ENCODE measurements around the gene NBPF15. TPM values are rescaled to one million over a fixed set of nuclear protein-coding genes. Genes with fewer than 3 reads are reported as not detected.
A peak's percentile ranks its signal among the peaks of the same experiment; 100 is the strongest.
"Not testable (repeated sequence)": the region's sequence is repeated elsewhere in the genome, so short reads cannot be mapped to it uniquely, and the experiment has no call there.

Gene NBPF15, protein sequence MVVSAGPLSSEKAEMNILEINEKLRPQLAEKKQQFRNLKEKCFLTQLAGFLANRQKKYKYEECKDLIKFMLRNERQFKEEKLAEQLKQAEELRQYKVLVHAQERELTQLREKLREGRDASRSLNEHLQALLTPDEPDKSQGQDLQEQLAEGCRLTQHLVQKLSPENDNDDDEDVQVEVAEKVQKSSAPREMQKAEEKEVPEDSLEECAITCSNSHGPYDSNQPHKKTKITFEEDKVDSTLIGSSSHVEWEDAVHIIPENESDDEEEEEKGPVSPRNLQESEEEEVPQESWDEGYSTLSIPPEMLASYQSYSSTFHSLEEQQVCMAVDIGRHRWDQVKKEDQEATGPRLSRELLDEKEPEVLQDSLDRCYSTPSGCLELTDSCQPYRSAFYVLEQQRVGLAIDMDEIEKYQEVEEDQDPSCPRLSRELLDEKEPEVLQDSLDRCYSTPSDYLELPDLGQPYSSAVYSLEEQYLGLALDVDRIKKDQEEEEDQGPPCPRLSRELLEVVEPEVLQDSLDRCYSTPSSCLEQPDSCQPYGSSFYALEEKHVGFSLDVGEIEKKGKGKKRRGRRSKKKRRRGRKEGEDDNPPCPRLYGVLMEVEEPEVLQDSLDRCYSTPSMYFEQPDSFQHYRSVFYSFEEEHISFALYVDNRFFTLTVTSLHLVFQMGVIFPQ
- 10 to 100 TPM; 34.1 to 64.2 TPM for total RNA-seq
- 10 to 100 TPM; 11.1 to 18.5 TPM for polyA plus RNA-seq
- long read RNA-seq, donor 1, full-length matches to known transcripts: 1 of 1 reads
- long read RNA-seq, donor 1, partial matches to known transcripts: 0 of 1 reads
- long read RNA-seq, donor 1, other reads (novel, unspliced or antisense): 0 of 1 reads
- long read RNA-seq, donor 2: 0 reads
- long read RNA-seq, donor 3: 0 reads
- long read RNA-seq, donor 4: 0 reads
- long read RNA-seq, donor 5, partial matches to known transcripts: 13 of 14 reads
- long read RNA-seq, donor 5, other reads (novel, unspliced or antisense): 0 of 14 reads

DNA sequence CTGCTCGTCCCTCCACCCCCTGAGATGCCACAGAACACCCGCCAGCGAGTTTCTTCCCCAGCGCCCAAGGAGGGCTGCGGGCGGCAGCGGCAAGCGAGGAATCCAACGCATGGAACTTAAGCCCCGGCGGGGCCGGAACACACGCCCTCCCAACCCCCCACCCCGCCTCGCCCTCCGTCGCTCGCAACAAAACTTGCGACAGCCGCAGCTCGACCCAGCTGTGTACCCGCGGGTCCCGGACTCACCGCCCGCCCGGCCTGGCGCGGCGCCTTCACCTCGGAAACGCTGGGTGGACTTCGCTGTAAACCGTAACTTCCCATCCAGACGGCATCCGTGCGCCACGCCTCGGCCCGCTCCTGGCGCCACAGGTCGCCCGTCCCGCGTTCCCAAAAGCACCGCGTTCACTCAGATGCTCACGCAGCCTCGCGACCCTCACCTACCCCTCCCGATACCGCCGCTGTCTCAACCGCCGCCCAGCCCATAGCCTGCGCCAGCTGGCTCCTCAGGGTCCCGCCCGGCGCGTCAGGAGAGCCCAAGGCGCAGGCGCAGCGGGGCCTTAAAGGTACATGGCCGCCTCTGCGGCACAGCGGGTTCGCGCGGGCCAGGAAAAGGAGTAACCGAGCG is at the start of gene NBPF15:
Gene NBPF15, minus strand, starts transcription at position 534 of the 624 bp plus-strand sequence. CDS start 21,666 bp downstream, outside the sequence.
- H3K27ac ChIP-seq (ENCODE audit: low read depth in 1 of 2, low read length in 1 of 2): peak within 1 kb of the TSS; percentile 50 to 75
- not testable (repeated sequence) for H3K9ac ChIP-seq (ENCODE audit: insufficient read depth in 1 of 2, low read length in 2 of 2)
- 1% methylated on average over 22 to 68 of the region's 71 CpGs for whole genome bisulfite sequencing, 2 donors

DNA sequence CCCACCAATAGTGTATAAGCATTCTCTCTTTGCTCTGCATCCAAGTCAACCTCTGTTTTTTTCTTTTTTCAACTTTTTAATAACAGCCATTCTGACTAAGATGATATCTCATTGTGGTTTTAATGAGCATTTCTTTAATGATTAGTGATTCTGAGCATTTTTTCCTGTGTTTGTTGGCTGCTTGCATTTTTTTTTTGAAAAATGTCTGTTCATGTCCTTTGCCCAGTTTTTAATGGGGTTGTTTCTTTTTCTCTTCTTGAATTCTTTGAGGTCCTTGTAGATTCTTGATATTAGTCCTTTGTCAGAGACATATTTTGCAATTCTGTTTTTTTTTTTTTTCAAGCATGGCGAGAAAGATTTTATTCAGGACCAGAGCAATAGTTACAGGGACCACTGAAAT is 35.0 kb upstream of the NBPF15 start:
- not testable (repeated sequence) for ATAC-seq (ENCODE audit: insufficient read depth, low FRiP score); DNase-seq; H3K27me3 ChIP-seq (ENCODE audit: control insufficient read depth in 3 of 3, insufficient read depth in 3 of 3, low read length in 2 of 3)

More for the DNA sequence above, at the start of gene NBPF15:
- not testable (repeated sequence) for H3K36me3 ChIP-seq (ENCODE audit: control insufficient read depth in 4 of 4, insufficient read depth in 4 of 4, low read length in 4 of 4); H3K27me3 ChIP-seq (ENCODE audit: control insufficient read depth in 3 of 3, insufficient read depth in 3 of 3, low read length in 2 of 3); H3K4me1 ChIP-seq (ENCODE audit: control insufficient read depth in 5 of 5, insufficient read depth in 5 of 5, low read length in 5 of 5); H3K9me3 ChIP-seq (ENCODE audit: control insufficient read depth in 4 of 4, insufficient read depth in 3 of 4, low read length in 3 of 4)
- H3K4me3 ChIP-seq: peak within 1 kb of the TSS; percentile 78
- peak; percentile 97 for ATAC-seq (ENCODE audit: insufficient read depth, low FRiP score)
- DNase-seq: peak; percentile 72 to 75 (median 74)

DNA sequence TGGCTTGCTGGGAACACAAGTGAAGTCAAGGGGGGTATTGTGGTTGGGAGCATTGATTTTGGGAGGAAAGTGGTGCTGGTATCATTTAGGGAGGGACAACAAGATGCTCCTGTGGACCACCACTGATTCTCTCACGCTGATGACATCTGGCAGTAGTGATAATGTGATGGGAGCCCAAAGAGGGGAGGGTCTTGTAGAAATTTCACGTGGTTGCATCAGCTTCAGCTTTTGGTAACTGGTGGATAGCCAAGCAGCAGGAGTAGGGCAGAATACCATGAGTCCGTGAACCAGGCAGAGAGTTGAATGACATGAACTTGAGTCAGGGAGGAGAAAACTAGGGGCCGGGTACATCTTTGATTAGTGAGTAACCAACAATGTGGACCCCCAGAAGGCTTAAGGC is 32.7 kb upstream of the NBPF15 start:
- H3K4me1 ChIP-seq (ENCODE audit: control insufficient read depth in 5 of 5, insufficient read depth in 5 of 5, low read length in 5 of 5); H3K9ac ChIP-seq (ENCODE audit: insufficient read depth in 1 of 2, low read length in 2 of 2); H3K4me3 ChIP-seq; ATAC-seq (ENCODE audit: insufficient read depth, low FRiP score); H3K36me3 ChIP-seq (ENCODE audit: control insufficient read depth in 4 of 4, insufficient read depth in 4 of 4, low read length in 4 of 4); H3K27me3 ChIP-seq (ENCODE audit: control insufficient read depth in 3 of 3, insufficient read depth in 3 of 3, low read length in 2 of 3); H3K27ac ChIP-seq (ENCODE audit: low read depth in 1 of 2, low read length in 1 of 2); DNase-seq; H3K9me3 ChIP-seq (ENCODE audit: control insufficient read depth in 4 of 4, insufficient read depth in 3 of 4, low read length in 3 of 4): not testable (repeated sequence)
- WGBS, 2 donors: 65 to 80% methylated on average over 3 to 4 of the region's 4 CpGs

More for the DNA sequence above, 35.0 kb upstream of the NBPF15 start:
- not testable (repeated sequence) for H3K9ac ChIP-seq (ENCODE audit: insufficient read depth in 1 of 2, low read length in 2 of 2); H3K4me1 ChIP-seq (ENCODE audit: control insufficient read depth in 5 of 5, insufficient read depth in 5 of 5, low read length in 5 of 5); H3K36me3 ChIP-seq (ENCODE audit: control insufficient read depth in 4 of 4, insufficient read depth in 4 of 4, low read length in 4 of 4); H3K27ac ChIP-seq (ENCODE audit: low read depth in 1 of 2, low read length in 1 of 2); H3K9me3 ChIP-seq (ENCODE audit: control insufficient read depth in 4 of 4, insufficient read depth in 3 of 4, low read length in 3 of 4); H3K4me3 ChIP-seq
- WGBS, 2 donors: 97 to 100% methylated on average over 1 of the region's 1 CpG

DNA sequence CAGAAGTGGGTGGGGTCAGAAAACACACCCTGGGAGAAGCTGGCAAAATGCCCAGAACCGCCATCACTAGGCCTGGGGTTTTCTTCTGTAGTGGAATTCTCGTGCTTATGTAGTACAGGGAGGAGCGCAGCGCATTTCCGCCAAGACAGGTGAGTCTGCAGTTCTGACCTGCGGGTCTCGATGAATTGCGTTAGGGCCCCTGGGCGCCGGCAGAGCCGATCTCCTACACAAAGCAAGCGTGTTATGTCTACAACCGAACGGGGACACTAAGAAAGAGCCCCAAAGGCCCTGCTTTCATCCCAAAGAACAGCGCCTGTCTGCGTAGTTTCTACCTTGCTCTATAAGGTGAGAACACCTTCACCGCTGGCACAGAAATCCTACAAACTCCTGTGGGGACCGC is 28.9 kb upstream of the NBPF15 start:
- not testable (repeated sequence) for H3K27me3 ChIP-seq (ENCODE audit: control insufficient read depth in 3 of 3, insufficient read depth in 3 of 3, low read length in 2 of 3); H3K36me3 ChIP-seq (ENCODE audit: control insufficient read depth in 4 of 4, insufficient read depth in 4 of 4, low read length in 4 of 4); H3K4me1 ChIP-seq (ENCODE audit: control insufficient read depth in 5 of 5, insufficient read depth in 5 of 5, low read length in 5 of 5); H3K27ac ChIP-seq (ENCODE audit: low read depth in 1 of 2, low read length in 1 of 2); ATAC-seq (ENCODE audit: insufficient read depth, low FRiP score); H3K9me3 ChIP-seq (ENCODE audit: control insufficient read depth in 4 of 4, insufficient read depth in 3 of 4, low read length in 3 of 4); H3K9ac ChIP-seq (ENCODE audit: insufficient read depth in 1 of 2, low read length in 2 of 2); H3K4me3 ChIP-seq
- WGBS, 2 donors: 16 to 27% methylated on average over 15 to 16 of the region's 18 CpGs
- peak in 1 of 3 donors; percentile 4 for DNase-seq

DNA sequence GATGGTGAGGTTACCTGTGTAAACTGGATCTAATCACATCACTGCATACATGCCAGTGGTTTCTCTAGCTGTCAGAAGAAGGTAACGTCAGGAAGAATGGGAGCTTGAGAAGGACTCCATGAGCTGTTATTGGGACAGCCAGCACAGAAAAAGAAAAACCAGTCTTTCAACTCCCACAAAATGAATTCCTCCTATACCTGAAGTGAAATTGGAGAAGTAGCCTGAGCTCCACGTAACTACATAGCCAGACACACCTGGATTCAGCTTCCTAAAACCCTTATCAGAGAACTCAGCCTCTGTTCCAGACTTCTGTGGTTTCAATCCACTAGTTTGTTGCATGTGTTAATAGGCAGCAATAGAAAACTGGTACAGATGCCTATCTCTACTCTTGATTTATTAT is 25.5 kb upstream of the NBPF15 start:
- not testable (repeated sequence) for H3K9me3 ChIP-seq (ENCODE audit: control insufficient read depth in 4 of 4, insufficient read depth in 3 of 4, low read length in 3 of 4); H3K4me1 ChIP-seq (ENCODE audit: control insufficient read depth in 5 of 5, insufficient read depth in 5 of 5, low read length in 5 of 5); H3K27me3 ChIP-seq (ENCODE audit: control insufficient read depth in 3 of 3, insufficient read depth in 3 of 3, low read length in 2 of 3); H3K4me3 ChIP-seq; H3K27ac ChIP-seq (ENCODE audit: low read depth in 1 of 2, low read length in 1 of 2); H3K36me3 ChIP-seq (ENCODE audit: control insufficient read depth in 4 of 4, insufficient read depth in 4 of 4, low read length in 4 of 4); H3K9ac ChIP-seq (ENCODE audit: insufficient read depth in 1 of 2, low read length in 2 of 2); ATAC-seq (ENCODE audit: insufficient read depth, low FRiP score)
- 27 to 50% methylated on average over 1 to 2 of the region's 2 CpGs for WGBS, 2 donors
- DNase-seq: peak in 2 of 3 donors; percentile 31 to 73

DNA sequence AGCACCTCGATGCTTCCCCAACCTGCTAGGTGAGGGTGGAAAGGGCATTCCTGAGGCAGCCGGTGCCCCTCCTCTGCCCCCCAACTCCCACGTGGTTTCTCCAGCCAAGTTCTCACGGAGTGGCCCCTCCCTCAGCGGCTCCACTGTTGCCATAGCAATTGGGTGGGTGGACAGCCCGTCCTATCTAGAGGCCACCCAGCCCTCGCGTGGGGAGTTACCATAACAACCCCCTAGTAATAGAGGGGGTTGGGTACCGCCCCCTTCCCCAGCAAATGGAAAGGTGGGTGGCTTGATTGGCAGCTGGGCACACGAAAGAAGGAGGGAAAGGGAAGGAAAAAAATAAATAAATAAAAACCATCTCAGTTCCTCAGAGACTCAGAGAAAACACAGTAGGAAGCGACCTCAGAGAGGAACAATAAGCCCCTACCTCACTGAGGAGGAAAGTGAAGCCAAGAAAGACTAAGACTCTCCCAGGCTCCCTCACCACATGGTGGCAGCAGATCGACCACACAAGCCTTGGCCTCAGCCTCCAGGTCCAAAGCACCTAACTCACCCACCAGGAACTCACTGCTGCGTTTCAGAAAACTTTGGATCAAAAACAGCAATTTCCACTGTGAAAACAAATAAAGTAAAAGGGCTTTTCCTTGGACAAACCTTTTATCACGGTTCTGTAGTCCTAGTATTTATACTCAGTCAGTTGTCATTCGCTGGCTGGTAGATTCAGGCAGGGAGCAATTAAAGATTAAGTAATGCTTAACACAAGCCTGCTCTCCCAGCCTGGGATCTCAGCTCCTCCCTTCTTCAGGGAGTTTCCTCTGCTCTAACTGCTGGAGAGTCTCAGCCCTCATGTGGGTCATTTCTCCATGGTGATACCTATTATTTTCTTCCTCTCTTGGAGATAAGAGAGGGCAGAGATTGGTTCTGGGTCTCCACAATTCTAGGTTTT is 23.9 kb upstream of the NBPF15 start:
- not testable (repeated sequence) for DNase-seq; ATAC-seq (ENCODE audit: insufficient read depth, low FRiP score); H3K27ac ChIP-seq (ENCODE audit: low read depth in 1 of 2, low read length in 1 of 2); H3K27me3 ChIP-seq (ENCODE audit: control insufficient read depth in 3 of 3, insufficient read depth in 3 of 3, low read length in 2 of 3); H3K4me3 ChIP-seq; H3K4me1 ChIP-seq (ENCODE audit: control insufficient read depth in 5 of 5, insufficient read depth in 5 of 5, low read length in 5 of 5); H3K36me3 ChIP-seq (ENCODE audit: control insufficient read depth in 4 of 4, insufficient read depth in 4 of 4, low read length in 4 of 4); H3K9ac ChIP-seq (ENCODE audit: insufficient read depth in 1 of 2, low read length in 2 of 2); H3K9me3 ChIP-seq (ENCODE audit: control insufficient read depth in 4 of 4, insufficient read depth in 3 of 4, low read length in 3 of 4)
- WGBS, 2 donors: 12 to 18% methylated on average over 6 of the region's 15 CpGs

DNA sequence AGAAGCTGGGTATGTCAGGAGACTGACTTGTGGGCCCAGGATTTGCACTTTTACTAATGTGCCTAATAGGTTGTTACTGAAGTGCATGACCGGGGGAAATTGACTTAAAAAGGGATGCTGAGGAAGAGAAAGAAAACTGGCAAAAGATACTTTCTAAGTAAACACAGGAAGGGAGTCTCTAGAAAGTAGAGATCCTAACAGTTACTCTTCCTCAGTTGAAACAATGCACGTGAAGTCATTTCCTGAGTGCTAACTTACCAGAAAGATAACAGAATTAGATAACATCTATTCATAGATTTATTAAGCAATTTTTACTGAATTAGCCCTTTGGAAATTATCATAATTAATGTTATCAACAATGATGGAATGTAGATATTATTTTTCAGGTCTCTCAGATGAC is 12.4 kb upstream of the NBPF15 start:
- DNase-seq; H3K9ac ChIP-seq (ENCODE audit: insufficient read depth in 1 of 2, low read length in 2 of 2); H3K27me3 ChIP-seq (ENCODE audit: control insufficient read depth in 3 of 3, insufficient read depth in 3 of 3, low read length in 2 of 3); H3K4me1 ChIP-seq (ENCODE audit: control insufficient read depth in 5 of 5, insufficient read depth in 5 of 5, low read length in 5 of 5); H3K9me3 ChIP-seq (ENCODE audit: control insufficient read depth in 4 of 4, insufficient read depth in 3 of 4, low read length in 3 of 4); H3K36me3 ChIP-seq (ENCODE audit: control insufficient read depth in 4 of 4, insufficient read depth in 4 of 4, low read length in 4 of 4); ATAC-seq (ENCODE audit: insufficient read depth, low FRiP score); H3K27ac ChIP-seq (ENCODE audit: low read depth in 1 of 2, low read length in 1 of 2); H3K4me3 ChIP-seq: not testable (repeated sequence)
- WGBS, 2 donors: no CpG with 5 or more reads among the region's 2 CpGs

All from lung (tissue), 14 donors.